Motor neuron (in vitro differentiated cells): ENCODE data around the gene MEG3. TPM values are rescaled to one million over a fixed set of nuclear protein-coding genes. Genes with fewer than 3 reads are reported as not detected.
A peak's percentile ranks its signal among the peaks of the same experiment; 100 is the strongest.

Source experiments
- ATAC-seq, 8 experiments: fragments of 200-7000 bp; cut with Tn5 transposase; replicated peaks in 6 of 8; 2 replicates each; pipeline ENCODE4 v1.8.0; 2021; ENCODE audit warnings: mild to moderate bottlenecking in 8 of 8, moderate library complexity in 8 of 8
- H3K27ac ChIP-seq, 2 donors: fragments of 250-450 bp; sonication (Bioruptor Pico); 2 replicates each; pipeline ENCODE4 v1.9.0; 2021; ENCODE audit warnings: antibody characterized with exemption in 2 of 2, mild to moderate bottlenecking in 2 of 2, moderate library complexity in 1 of 2
- H3K4me1 ChIP-seq, 2 donors: fragments of 250-450 bp; sonication (Bioruptor Pico); replicated peaks in 1 of 2; 2 replicates each; pipeline ENCODE4 v1.6.1; 2021; ENCODE audit warnings: antibody characterized with exemption in 2 of 2, mild to moderate bottlenecking in 2 of 2, moderate library complexity in 1 of 2
- H3K4me3 ChIP-seq, 5 donors: fragments of 250-450 bp; sonication (Bioruptor Pico); 2 replicates each; pipeline ENCODE4 v1.9.0; 2021; ENCODE audit warnings: antibody characterized with exemption in 5 of 5, mild to moderate bottlenecking in 5 of 5, moderate library complexity in 4 of 5
- WGBS, 10 experiments: fragments of 450-650 bp; shearing (Covaris generic); methylation state at CpG; one replicate each; pipeline ENCODE4 v1.0.0; 2022; 5-methylcytosine and 5-hydroxymethylcytosine counted together
- in situ Hi-C, 9 experiments: fragments of 400-800 bp; cut with MboI; loops; one replicate each; pipeline ENCODE4 v1.15.0; 2021; ENCODE audit warnings: low sequenced_read_pairs in 9 of 9, low pct_unique_long_range_greater_than_20kb in 2 of 9; ENCODE audit not compliant: unreplicated experiment in 9 of 9
- total RNA-seq, 8 experiments: library from RNA; unstranded; fragments of 300-600 nt; gene quantifications; 2 replicates each; pipeline versions ENCODE4 v1.2.3 to v1.2.4, GENCODE V29; 2022

MEG3 gene
- total RNA-seq, 8 experiments from 2014 or later: 1.9 to 1,167 (median 108) TPM

DNA sequence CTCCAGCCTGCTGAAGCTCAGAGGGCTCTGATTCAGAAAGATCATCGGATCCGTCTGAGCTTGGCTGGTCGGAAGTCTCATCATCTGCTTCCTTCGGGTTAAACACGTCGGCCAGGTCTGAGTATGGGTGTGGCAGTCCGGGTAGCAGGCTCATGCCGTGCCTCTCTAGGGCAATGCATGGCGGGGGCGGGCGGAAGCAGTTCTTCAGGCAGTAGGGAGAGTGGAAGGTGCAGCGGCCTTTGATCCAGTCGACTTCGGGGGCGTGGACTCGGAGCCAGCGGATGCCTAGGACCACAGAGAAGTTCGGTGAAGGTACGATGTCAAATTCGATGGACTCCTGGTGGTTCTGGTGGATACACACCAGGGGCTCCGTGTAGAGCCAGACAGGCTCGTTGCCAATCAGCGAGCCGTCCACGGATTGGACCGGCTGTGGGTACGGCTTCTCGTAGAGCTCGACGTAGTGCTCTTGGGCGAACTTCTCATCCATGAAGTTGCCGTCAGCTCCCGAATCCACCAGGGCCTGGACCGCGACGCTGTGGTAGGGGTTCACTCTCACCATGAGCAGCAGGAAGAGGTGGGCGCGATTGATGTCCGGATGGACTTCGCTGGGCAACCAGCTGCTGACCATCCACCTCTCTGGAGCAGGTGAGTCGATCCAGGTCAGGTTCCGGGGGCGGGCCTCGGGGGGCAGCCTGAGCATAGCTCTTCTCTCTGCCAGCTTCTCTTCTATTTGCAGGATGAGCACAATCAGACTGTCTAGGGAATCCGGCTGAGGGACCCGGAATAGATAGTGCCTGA, 57.3 kb downstream of the MEG3 start:
- H3K4me1 ChIP-seq: peaks cover 2 to 8% of the 10 kb centered on the region in 2 donors
- no peak for ATAC-seq
- 83 to 100% (median 89%) methylated on average over 2 to 20 of the region's 46 CpGs; no CpG with 5 or more reads in 3 of the 10 experiments for WGBS, 10 experiments
- H3K4me3 ChIP-seq: no peak overlapping the region
- in situ Hi-C loops: no loop called here
- no peak overlapping the region for H3K27ac ChIP-seq

DNA sequence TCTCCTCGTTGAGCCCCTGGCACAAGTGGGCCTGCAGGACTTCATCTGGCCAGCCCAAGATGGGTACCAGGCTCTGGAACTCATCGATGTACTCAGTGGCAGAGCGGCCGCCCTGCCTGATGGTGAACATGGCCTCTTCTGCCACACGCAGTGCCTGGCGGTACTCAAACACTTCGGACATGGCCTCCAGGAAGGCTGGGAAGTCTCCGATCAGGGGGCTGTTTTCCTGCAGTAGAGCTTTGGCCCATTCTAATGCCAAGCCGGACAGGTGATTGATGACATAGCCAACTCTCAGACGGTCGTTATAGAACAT, 57.8 kb downstream of the MEG3 start:
- ATAC-seq: no peak
- H3K27ac ChIP-seq: no peak overlapping the region
- in situ Hi-C loops: no loop called here
- WGBS, 10 experiments: 60 to 93% (median 90%) methylated on average over 1 to 7 of the region's 11 CpGs; no CpG with 5 or more reads in 7 of the 10 experiments
- peaks cover 7 to 8% of the 10 kb centered on the region in 2 donors for H3K4me1 ChIP-seq
- no peak overlapping the region for H3K4me3 ChIP-seq

DNA sequence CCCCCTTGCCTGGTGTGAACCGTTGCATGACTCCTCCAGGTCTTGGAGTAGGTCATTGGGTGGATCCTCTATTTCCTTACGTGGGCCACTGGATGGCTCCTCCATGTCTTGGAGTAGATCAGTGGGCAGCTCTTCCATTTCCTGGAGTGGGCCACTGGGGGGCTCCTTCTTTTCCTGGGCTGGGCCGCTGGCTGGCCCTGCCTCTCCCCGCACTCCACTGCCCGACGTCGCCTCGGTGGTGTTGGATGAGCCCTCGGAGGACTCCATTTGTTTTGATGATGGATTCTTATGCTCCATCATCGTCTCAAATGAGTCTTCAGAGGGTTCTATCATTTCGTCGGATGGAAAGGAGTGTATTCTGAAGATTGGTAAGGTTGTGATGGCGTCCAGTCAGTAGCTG, 58.5 kb downstream of the MEG3 start:
- 71 to 100% (median 88%) methylated on average over 1 to 11 of the region's 13 CpGs; no CpG with 5 or more reads in 4 of the 10 experiments for WGBS, 10 experiments
- Histone ChIP-seq H3K4me3 (no peak overlapping the region), H3K27ac (no peak overlapping the region), H3K4me1 (peaks cover 7 to 8% of the 10 kb centered on the region in 2 donors)
- in situ Hi-C loops: no loop called here
- no peak for ATAC-seq

DNA sequence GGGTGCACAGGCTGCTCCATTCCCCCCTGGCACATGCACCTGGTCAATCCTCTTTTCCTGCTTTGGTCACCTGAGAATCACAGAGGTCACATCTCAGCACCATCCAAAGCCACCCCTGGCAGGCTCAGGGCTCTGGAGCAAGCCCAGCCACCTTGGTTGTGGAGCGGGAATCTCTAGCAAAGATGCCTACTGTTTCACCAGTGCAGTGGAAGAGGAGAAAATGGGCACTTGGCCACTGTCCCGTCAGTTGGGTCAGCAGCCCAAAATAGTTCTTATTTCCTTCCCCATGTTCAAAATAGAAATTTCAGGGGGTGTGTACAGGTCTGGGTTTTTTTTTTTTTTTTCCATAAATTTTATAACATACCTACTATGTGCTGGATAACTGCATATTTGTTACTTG, 59.3 kb downstream of the MEG3 start:
- H3K27ac ChIP-seq: no peak overlapping the region
- 56 to 100% (median 93%) methylated on average over 1 to 2 of the region's 2 CpGs; no CpG with 5 or more reads in 3 of the 10 experiments for WGBS, 10 experiments
- in situ Hi-C loops: no loop called here
- no peak for ATAC-seq
- H3K4me1 ChIP-seq: peaks cover 7 to 8% of the 10 kb centered on the region in 2 donors
- no peak overlapping the region for H3K4me3 ChIP-seq

DNA sequence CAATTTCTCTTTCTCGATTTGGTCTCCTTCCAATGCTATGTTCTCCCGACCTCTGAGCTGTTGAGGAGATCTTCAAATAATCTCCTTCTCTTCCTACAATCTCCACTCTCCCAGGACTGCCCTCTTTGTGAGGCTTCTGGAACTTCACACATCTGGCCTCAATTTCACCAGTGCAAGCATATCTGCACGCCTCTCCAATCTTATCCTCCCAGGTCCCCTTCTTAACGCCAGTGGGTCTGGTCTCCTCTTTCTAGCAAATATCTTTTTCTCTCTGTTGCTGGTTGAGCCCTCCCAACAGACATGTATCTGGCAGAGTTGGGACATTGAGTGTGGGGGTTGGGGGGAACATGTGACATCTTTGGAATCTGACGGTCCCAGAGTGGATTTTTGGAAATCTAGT, 59.7 kb downstream of the MEG3 start:
- in situ Hi-C loops: no loop called here
- 0 to 100% (median 84%) methylated on average over 1 to 5 of the region's 5 CpGs; no CpG with 5 or more reads in 2 of the 10 experiments for WGBS, 10 experiments
- peak in 3 of 8 experiments; percentile 49 to 59 (median 59) for ATAC-seq
- no peak overlapping the region for H3K4me3 ChIP-seq
- H3K27ac ChIP-seq: no peak overlapping the region
- H3K4me1 ChIP-seq: peaks cover 7 to 8% of the 10 kb centered on the region in 2 donors

DNA sequence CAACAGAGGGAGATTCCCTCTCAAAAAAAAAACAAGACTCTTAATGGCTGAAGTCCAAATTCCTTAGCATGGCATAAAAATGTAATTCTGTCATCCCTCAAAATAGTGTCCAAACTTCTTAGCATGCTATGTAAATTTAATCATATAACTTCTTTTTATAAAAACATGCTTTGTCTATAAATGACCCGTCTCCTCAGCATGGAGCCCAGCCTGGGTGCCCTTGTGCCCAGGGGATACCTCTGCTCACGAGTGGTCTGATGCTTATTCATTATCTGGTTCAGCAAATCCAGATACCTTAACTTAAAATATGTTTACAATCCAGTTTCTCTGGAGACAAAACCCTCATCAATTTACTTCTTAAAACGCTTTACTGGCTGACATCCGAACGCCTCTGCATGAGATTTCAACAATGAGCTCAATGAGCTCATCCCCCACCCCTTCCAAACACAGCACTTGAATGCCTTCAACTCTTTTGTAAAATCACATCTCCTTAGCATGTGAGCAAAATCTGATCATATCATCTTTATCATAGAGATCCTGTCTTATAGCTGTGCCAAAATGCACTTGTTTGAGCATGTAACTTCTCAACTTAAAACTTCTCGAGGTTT, 61.9 kb downstream of the MEG3 start:
- in situ Hi-C loops: no loop called here

DNA sequence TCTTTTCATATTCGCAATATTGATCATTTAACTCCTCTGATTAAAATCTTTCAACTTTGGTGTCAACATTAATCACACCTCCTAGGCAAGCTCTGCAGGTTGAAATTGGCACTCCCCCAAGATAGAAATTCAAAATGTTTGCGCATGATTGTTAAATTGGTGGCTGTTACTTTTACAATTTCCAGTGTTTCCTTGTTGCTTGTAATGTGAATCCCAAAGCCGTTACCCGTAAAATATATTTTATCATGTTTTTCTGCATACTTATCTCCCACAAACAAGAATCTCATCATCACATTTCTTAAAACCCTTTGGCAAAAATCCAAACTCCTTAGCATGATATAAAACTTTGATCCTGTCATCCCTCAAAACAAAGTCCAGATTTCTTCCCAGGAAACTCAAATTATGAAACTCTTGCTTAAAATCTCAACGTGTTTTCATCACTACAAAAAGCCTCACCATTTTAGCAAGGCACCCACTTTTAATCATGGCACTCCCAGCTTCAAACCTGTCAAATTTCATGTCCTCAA, 62.9 kb downstream of the MEG3 start:
- in situ Hi-C loops: no loop called here
- H3K4me3 ChIP-seq: no peak overlapping the region
- WGBS, 10 experiments: 0 to 87% (median 81%) methylated on average over 1 to 5 of the region's 5 CpGs; no CpG with 5 or more reads in 1 of the 10 experiments
- peaks cover 7 to 11% of the 10 kb centered on the region in 2 donors for H3K4me1 ChIP-seq
- H3K27ac ChIP-seq: no peak overlapping the region
- no peak for ATAC-seq

More for the DNA sequence above, 61.9 kb downstream of the MEG3 start:
- peak in 2 of 8 experiments; percentile 42 to 48 for ATAC-seq
- Histone ChIP-seq H3K4me3 (no peak overlapping the region), H3K4me1 (peaks cover 7 to 8% of the 10 kb centered on the region in 2 donors), H3K27ac (no peak overlapping the region)
- 20 to 88% (median 52%) methylated on average over 1 to 4 of the region's 6 CpGs; no CpG with 5 or more reads in 2 of the 10 experiments for WGBS, 10 experiments

DNA sequence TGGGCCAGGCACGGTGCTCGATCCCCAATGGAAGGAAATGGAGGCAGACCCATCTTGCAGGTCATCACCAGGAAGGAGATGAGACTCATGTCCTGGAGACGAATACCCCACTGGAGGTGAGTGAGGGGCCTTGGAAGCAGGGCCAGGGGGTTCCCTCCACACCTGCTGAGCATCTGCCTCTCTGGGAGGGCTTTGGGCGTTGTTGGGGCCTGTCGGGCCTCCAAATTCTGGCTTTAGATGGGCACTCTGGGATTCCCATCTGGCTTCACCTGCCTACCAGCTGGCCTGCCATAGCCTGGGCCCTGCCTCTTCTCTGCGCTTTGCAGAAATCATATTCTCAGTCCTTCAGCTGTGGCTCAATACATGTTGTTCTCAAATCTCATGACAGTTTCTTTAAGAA, 63.7 kb downstream of the MEG3 start:
- peaks cover 7 to 11% of the 10 kb centered on the region in 2 donors for H3K4me1 ChIP-seq
- ATAC-seq: no peak
- 54 to 100% (median 100%) methylated on average over 1 to 2 of the region's 6 CpGs; no CpG with 5 or more reads in 5 of the 10 experiments for WGBS, 10 experiments
- H3K27ac ChIP-seq: no peak overlapping the region
- H3K4me3 ChIP-seq: no peak overlapping the region
- in situ Hi-C loops: no loop called here

DNA sequence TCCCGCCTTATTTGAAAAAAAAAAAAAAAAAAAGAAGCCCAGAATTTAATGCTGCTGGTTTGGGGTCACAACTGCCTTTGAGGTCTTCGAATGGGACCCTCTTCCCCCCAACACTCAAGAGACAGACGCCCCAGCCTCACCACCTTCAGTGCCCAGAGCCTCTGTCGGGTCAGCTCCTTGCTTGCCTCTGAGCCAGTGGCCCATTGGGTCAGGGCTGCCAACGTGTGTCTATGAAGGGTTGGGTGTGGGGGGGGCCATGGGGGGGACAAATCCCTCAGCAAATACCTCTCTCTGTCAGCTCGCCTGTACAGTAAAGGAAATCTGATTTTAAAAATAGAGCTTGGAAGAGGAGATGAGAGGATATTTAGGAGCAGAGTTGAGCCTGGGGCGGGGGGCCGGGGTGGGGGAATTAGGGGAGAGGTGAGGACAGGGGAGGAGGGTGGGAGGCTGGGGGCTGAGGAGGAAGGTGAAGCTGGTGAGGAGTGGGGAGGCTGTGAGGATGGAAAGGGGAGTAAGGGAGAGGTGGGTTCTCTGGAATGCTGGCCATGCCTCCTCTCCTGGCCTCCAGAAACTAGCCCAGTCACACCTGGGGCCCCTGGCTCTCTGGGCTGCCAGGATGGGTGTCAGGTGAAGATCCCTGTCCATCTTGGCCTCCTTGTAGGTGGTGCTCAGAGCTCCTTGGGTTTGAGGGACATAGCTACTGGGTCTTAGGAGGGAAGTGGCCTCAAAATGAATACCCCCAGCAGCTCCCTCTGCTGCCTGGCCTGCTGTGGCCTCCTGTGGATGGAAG, 64.3 kb downstream of the MEG3 start:
- no peak overlapping the region for H3K4me3 ChIP-seq
- WGBS, 10 experiments: 80 to 100% (median 90%) methylated on average over 1 to 2 of the region's 8 CpGs; no CpG with 5 or more reads in 7 of the 10 experiments
- ATAC-seq: no peak
- no peak overlapping the region for H3K27ac ChIP-seq
- in situ Hi-C loops: no loop called here
- H3K4me1 ChIP-seq: peaks cover 7 to 11% of the 10 kb centered on the region in 2 donors

DNA sequence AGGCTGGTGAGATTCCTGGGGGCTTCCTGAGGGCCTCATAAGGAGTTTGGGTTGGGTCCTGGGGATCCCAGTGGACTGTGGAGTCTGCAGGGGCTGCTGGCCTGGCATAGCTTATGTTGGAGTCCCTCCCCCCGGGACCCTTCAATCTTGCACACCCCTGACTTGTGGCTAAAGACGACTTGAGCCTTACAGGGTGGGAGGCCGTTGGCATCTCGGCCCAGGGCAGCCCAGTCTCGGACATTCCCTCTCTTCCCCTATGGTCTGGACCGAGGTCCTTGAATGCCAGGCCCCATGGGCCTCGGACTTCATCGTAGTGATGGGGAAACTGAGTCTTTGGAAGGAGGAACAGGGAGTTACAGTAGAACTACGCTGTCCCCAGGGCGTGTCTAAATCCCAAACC, 65.1 kb downstream of the MEG3 start:
- Histone ChIP-seq H3K4me3 (no peak overlapping the region), H3K27ac (no peak overlapping the region), H3K4me1 (peaks cover 7 to 12% of the 10 kb centered on the region in 2 donors)
- in situ Hi-C loops: no loop called here
- WGBS, 10 experiments: 75 to 100% (median 90%) methylated on average over 1 to 4 of the region's 10 CpGs; no CpG with 5 or more reads in 5 of the 10 experiments
- ATAC-seq: no peak

DNA sequence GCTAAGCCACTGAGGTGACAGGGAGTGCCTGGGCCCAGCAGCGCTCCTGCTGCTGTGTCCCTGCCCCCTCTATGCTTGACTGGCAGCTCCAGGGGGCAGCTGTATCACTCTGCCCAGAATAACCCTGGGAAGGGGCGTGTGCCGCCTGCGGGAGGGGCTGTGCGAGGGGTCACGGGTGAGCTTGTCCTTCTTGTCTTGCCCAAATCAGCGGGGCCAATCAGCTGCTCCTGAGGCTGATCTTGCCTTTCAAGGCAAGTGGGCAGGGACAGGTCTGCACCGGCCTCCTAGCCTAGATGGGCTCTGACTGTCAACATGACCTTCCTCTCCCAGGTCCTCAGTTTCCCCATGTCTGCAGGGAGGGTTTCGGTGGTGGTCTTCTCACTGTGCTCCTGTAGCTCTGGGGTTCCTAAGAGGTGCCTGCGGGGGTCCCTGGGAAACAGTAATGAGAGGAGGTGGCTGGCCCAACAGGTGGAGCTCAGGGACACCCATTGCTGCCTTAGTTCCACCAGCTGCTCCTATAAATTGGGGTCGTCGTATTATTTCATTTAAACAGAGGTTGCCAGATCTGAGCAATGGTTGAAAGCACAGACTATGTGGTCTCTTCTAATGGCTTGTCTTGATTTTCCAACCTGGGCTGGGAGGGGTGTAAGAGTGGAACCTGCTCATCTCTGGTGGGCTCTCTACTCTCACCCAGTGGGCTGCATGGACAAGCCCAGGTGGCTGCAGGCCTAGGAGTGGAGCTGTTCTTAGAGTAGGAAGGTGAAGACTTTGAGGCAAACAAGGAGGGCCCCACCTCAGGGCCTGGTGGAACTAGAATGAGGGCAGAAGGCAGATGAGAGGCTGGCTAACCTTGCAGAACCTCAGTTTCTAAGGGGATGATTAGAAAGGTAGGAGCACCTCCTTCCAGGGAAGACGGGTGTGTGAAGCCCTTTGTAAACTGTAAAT, 65.9 kb downstream of the MEG3 start:
- ATAC-seq: no peak
- 80 to 100% (median 94%) methylated on average over 1 to 4 of the region's 13 CpGs; no CpG with 5 or more reads in 5 of the 10 experiments for WGBS, 10 experiments
- in situ Hi-C loops: no loop called here
- no peak overlapping the region for H3K27ac ChIP-seq
- peaks cover 11 to 19% of the 10 kb centered on the region in 2 donors for H3K4me1 ChIP-seq
- no peak overlapping the region for H3K4me3 ChIP-seq
